Measurements from ENCODE around the gene CROT. TPM values are rescaled to one million over a fixed set of nuclear protein-coding genes. Genes with fewer than 3 reads are reported as not detected.

Gene CROT
- total RNA-seq, 4 donors from 2014 or later: 3.0 to 29.5 (median 11.9) TPM

GRCh38 chr7:87427288-87427687 lies 81.8 kb downstream of the CROT start:
- no peak for TF ChIP-seq CTCF (IDR thresholded peaks at IDR 0.05)
- no peak for ATAC-seq (ENCODE audit: low FRiP score)
- DNase-seq (ENCODE audit: low spot score): no peak

GRCh38 chr7:87432536-87432935 lies 87.1 kb downstream of the CROT start:
- ATAC-seq (ENCODE audit: low FRiP score): no peak
- no peak for TF ChIP-seq CTCF (IDR thresholded peaks at IDR 0.05)
- DNase-seq (ENCODE audit: low spot score): no peak

GRCh38 chr7:87435546-87435945 lies 90.1 kb downstream of the CROT start:
- TF ChIP-seq CTCF (IDR thresholded peaks at IDR 0.05): no peak
- DNase-seq (ENCODE audit: low spot score) (no peak), ATAC-seq (ENCODE audit: low FRiP score) (no peak)

GRCh38 chr7:87445897-87446296 lies 100.4 kb downstream of the CROT start:
- no peak for TF ChIP-seq CTCF (IDR thresholded peaks at IDR 0.05)
- ATAC-seq (ENCODE audit: low FRiP score) (no peak), DNase-seq (ENCODE audit: low spot score) (no peak)

- ATAC-seq (ENCODE audit: low FRiP score): no peak
- no peak for DNase-seq (ENCODE audit: low spot score)
- TF ChIP-seq CTCF (IDR thresholded peaks at IDR 0.05): no peak
Measured at GRCh38 chr7:87447116-87447635, 101.7 kb downstream of the CROT start.

- no peak for TF ChIP-seq CTCF (IDR thresholded peaks at IDR 0.05)
- DNase-seq (ENCODE audit: low spot score) (no peak), ATAC-seq (ENCODE audit: low FRiP score) (no peak)
Measured at GRCh38 chr7:87448388-87448787, 102.9 kb downstream of the CROT start.

Small RNA genes lying within 50 kb of the gene (small RNA-seq; reads per million reads assigned to genes)
- gene RF02195: not detected
- not detected for gene RF02196

Other genes with a start within 250 kb of the CROT start
- gene DMTF1, start 193.2 kb upstream of the CROT start, total RNA-seq: 100 to 1,000 TPM in 1 of 4 donors, 10 to 100 TPM in 3; 64.4 to 121 (median 78.4) TPM
- 10 to 100 TPM; 27.4 to 58.6 (median 37.5) TPM for gene TMEM243, start 125.9 kb upstream of the CROT start, total RNA-seq
- gene ABCB4, start 130.0 kb downstream of the CROT start, total RNA-seq: under 1 TPM; 0.38 to 0.84 (median 0.61) TPM